GM12878 (cell line): Measurements from ENCODE around the gene F13A1. TPM values are rescaled to one million over a fixed set of nuclear protein-coding genes. Genes with fewer than 3 reads are reported as not detected.

Experiments
- CHD1 ChIP-seq: IDR thresholded peaks from 2 replicates; pipeline ENCODE4 v1.6.1; 2012; ENCODE audit warnings: low read depth, low read length, improper control_type of control experiment
- GATAD2B ChIP-seq: fragments of 450-650 bp; conservative IDR thresholded peaks from 2 replicates; pipeline ENCODE4 v1.6.1; 2017; ENCODE audit warnings: low read depth, mild to moderate bottlenecking, moderate library complexity
- NFIC ChIP-seq: IDR thresholded peaks from 2 replicates; pipeline ENCODE4 v1.6.1; 2012; ENCODE audit warnings: low read depth, mild to moderate bottlenecking, inconsistent platforms, low read length, moderate library complexity
- NR2F1 ChIP-seq: fragments of 450-650 bp; conservative IDR thresholded peaks from 2 replicates; pipeline ENCODE4 v1.6.1; 2017; ENCODE audit warnings: mild to moderate bottlenecking
- ZBTB4 ChIP-seq: fragments of 450-650 bp; formaldehyde crosslinking; IDR thresholded peaks from 2 replicates; pipeline ENCODE4 v1.4.0; 2022; ENCODE audit warnings: mild to moderate bottlenecking, moderate library complexity
- polyA plus RNA-seq, 11 experiments: library from polyadenylated mRNA; depleted of rRNA in 4 of 11; unstranded in 6 of 11; stranded (reverse) in 5 of 11; fragments of >200 nt; fragmentation: Nextera tagmentation in 4 of 11; fragmentation: Illumina TruSeq in 1 of 11; extraction: Ambion mirVana in 4 of 11; extraction: Trizol in 1 of 11; gene quantifications; 1 replicate in 1 of 11; 2 replicates in 10 of 11; pipeline versions ENCODE4 v1.2.1 to v1.2.3, GENCODE V29; 2011 to 2016; ENCODE audit warnings: inconsistent platforms in 2 of 11, missing spikeins in 2 of 11, low read depth in 1 of 11
- total RNA-seq, 4 experiments: library from RNA; depleted of rRNA in 3 of 4; stranded (reverse); fragments of >200 nt in 3 of 4; fragmentation: Illumina TruSeq in 1 of 4; extraction: Trizol in 1 of 4; gene quantifications; 2 replicates each; pipeline versions ENCODE4 v1.2.1 to v1.2.3, GENCODE V29; 2013 to 2021
- TF ChIP-seq, protein P1 (sequence below): IDR thresholded peaks from 2 replicates; pipeline ENCODE4 v1.6.1; 2012; ENCODE audit warnings: improper control_type of control experiment, low read depth, low read length; ENCODE audit not compliant: insufficient replicate concordance

The F13A1 gene
- total and polyA plus RNA-seq, 10 of the 15 experiments (the other 5 are each of a cell fraction or from before 2014, with no cell fraction given) = 0.48 to 1.8 (median 1.0) TPM

DNA sequence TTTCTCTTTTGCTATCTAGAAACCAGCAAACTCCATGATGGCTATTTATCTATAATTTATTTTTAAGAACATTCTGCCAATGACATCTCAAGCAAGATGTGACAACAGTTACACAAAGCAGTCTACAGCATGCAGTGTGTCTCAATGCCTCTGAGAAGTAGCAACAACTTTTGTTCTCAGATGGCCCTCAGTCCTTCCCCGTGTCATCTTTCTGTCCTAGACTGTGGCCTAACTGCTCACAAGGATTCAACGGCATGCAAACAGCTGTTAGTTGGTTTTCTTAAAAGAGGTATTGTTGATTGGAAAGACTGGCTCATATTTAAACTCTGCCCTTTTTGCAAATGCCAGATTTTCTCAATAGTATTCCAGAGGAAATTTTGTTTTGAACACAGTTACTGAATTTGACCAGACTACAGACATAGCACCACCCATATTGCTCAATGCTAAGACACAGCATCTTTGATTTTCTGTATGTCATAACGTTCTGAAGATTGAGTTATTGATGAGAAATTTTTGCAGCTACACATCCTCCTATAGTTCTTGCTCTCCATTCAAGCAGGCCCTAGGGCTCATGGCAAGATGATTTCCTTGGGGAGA, 26.1 kb upstream of the F13A1 start (continued):
- TF ChIP-seq ZBTB4 (no peak), NR2F1 (no peak), CHD1 (no peak), NFIC (no peak), GATAD2B (no peak)
- TF ChIP-seq, protein P1, sequence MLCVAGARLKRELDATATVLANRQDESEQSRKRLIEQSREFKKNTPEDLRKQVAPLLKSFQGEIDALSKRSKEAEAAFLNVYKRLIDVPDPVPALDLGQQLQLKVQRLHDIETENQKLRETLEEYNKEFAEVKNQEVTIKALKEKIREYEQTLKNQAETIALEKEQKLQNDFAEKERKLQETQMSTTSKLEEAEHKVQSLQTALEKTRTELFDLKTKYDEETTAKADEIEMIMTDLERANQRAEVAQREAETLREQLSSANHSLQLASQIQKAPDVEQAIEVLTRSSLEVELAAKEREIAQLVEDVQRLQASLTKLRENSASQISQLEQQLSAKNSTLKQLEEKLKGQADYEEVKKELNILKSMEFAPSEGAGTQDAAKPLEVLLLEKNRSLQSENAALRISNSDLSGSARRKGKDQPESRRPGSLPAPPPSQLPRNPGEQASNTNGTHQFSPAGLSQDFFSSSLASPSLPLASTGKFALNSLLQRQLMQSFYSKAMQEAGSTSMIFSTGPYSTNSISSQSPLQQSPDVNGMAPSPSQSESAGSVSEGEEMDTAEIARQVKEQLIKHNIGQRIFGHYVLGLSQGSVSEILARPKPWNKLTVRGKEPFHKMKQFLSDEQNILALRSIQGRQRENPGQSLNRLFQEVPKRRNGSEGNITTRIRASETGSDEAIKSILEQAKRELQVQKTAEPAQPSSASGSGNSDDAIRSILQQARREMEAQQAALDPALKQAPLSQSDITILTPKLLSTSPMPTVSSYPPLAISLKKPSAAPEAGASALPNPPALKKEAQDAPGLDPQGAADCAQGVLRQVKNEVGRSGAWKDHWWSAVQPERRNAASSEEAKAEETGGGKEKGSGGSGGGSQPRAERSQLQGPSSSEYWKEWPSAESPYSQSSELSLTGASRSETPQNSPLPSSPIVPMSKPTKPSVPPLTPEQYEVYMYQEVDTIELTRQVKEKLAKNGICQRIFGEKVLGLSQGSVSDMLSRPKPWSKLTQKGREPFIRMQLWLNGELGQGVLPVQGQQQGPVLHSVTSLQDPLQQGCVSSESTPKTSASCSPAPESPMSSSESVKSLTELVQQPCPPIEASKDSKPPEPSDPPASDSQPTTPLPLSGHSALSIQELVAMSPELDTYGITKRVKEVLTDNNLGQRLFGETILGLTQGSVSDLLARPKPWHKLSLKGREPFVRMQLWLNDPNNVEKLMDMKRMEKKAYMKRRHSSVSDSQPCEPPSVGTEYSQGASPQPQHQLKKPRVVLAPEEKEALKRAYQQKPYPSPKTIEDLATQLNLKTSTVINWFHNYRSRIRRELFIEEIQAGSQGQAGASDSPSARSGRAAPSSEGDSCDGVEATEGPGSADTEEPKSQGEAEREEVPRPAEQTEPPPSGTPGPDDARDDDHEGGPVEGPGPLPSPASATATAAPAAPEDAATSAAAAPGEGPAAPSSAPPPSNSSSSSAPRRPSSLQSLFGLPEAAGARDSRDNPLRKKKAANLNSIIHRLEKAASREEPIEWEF = no peak
- TF ChIP-seq, all 136 proteins: peak for 0
